RWPE2 (cell line): ENCODE data around the gene SUGCT.
"Not testable (repeated sequence)": the region's sequence is repeated elsewhere in the genome, so short reads cannot be mapped to it uniquely, and the experiment has no call there.

Source experiments
- ATAC-seq: fragments of 200-7000 bp; cut with Tn5 transposase; 3 replicates; pipeline ENCODE4 v1.9.1; 2021; ENCODE audit warnings: low read depth
- DNase-seq: peaks from one replicate; pipeline ENCODE4 v3.0.0-alpha.2; 2020; ENCODE audit warnings: low spot score
- H3K27ac ChIP-seq: fragments of 450-650 bp; 2 replicates; pipeline ENCODE4 v1.5.1; 2017; ENCODE audit warnings: mild to moderate bottlenecking; ENCODE audit not compliant: poor library complexity, severe bottlenecking
- H3K27me3 ChIP-seq: fragments of 250-450 bp; sonication (Bioruptor Pico); 2 replicates; pipeline ENCODE4 v1.5.1; 2021; ENCODE audit warnings: mild to moderate bottlenecking, moderate library complexity; ENCODE audit not compliant: insufficient read depth, poor library complexity, severe bottlenecking
- H3K36me3 ChIP-seq: fragments of 250-450 bp; sonication (Bioruptor Pico); 2 replicates; pipeline ENCODE4 v1.5.1; 2020; ENCODE audit warnings: low read depth, mild to moderate bottlenecking, moderate library complexity
- H3K4me1 ChIP-seq: fragments of 250-450 bp; sonication (Bioruptor Pico); 2 replicates; pipeline ENCODE4 v1.5.1; 2021; ENCODE audit warnings: mild to moderate bottlenecking, moderate library complexity; ENCODE audit not compliant: insufficient read depth, poor library complexity, severe bottlenecking
- H3K4me3 ChIP-seq: fragments of 250-450 bp; sonication (Bioruptor Pico); 2 replicates; pipeline ENCODE4 v1.5.1; 2021; ENCODE audit warnings: mild to moderate bottlenecking, moderate library complexity; ENCODE audit not compliant: severe bottlenecking
- H3K9me3 ChIP-seq: fragments of 250-450 bp; sonication (Bioruptor Pico); 2 replicates; pipeline ENCODE4 v1.5.1; 2021; ENCODE audit warnings: mild to moderate bottlenecking, moderate library complexity; ENCODE audit not compliant: severe bottlenecking
- CTCF ChIP-seq: fragments of 450-650 bp; IDR thresholded peaks from one replicate; pipeline ENCODE4 v1.5.1; 2017; ENCODE audit warnings: mild to moderate bottlenecking, moderate library complexity; ENCODE audit not compliant: poor library complexity, severe bottlenecking

Gene SUGCT

GRCh38 chr7:40649247-40649646, 514.4 kb downstream of the SUGCT start:
- H3K4me3 ChIP-seq, result no peak overlapping the region
- H3K36me3 ChIP-seq, result no peaks in the 10 kb centered on the region
- ATAC-seq, result no peak
- no peaks in the 10 kb centered on the region for H3K9me3 ChIP-seq
- no peak overlapping the region for H3K27ac ChIP-seq
- DNase-seq, result no peak
- no peaks in the 10 kb centered on the region for H3K27me3 ChIP-seq
- no peak for TF ChIP-seq CTCF
- no peaks in the 10 kb centered on the region for H3K4me1 ChIP-seq

- H3K27ac ChIP-seq, H3K9me3 ChIP-seq, H3K27me3 ChIP-seq, DNase-seq, H3K36me3 ChIP-seq, ATAC-seq, H3K4me3 ChIP-seq, H3K4me1 ChIP-seq: not testable (repeated sequence)
Measured at GRCh38 chr7:40650903-40651302, 516.1 kb downstream of the SUGCT start.

- no peaks in the 10 kb centered on the region for H3K36me3 ChIP-seq
- TF ChIP-seq CTCF, result no peak
- no peak overlapping the region for H3K4me3 ChIP-seq
- no peak for ATAC-seq
- no peak overlapping the region for H3K27ac ChIP-seq
- H3K4me1 ChIP-seq, result no peaks in the 10 kb centered on the region
- no peak for DNase-seq
- H3K9me3 ChIP-seq, result no peaks in the 10 kb centered on the region
- H3K27me3 ChIP-seq, result no peaks in the 10 kb centered on the region
Measured at GRCh38 chr7:40654171-40654570, 519.4 kb downstream of the SUGCT start.

GRCh38 chr7:40655426-40655825, 520.6 kb downstream of the SUGCT start:
- Histone ChIP-seq H3K9me3 (no peaks in the 10 kb centered on the region), H3K4me3 (no peak overlapping the region), H3K4me1 (no peaks in the 10 kb centered on the region), H3K27me3 (no peaks in the 10 kb centered on the region), H3K36me3 (no peaks in the 10 kb centered on the region), H3K27ac (no peak overlapping the region)
- TF ChIP-seq CTCF, result no peak
- DNase-seq, result no peak
- no peak for ATAC-seq

- H3K4me3 ChIP-seq, result no peak overlapping the region
- H3K36me3 ChIP-seq, result no peaks in the 10 kb centered on the region
- DNase-seq (no peak), ATAC-seq (no peak)
- no peaks in the 10 kb centered on the region for H3K4me1 ChIP-seq
- no peaks in the 10 kb centered on the region for H3K27me3 ChIP-seq
- H3K27ac ChIP-seq, result no peak overlapping the region
- TF ChIP-seq CTCF, result no peak
- H3K9me3 ChIP-seq, result no peaks in the 10 kb centered on the region
Measured at GRCh38 chr7:40656349-40656748, 521.5 kb downstream of the SUGCT start.

GRCh38 chr7:40658729-40659128, 523.9 kb downstream of the SUGCT start:
- no peaks in the 10 kb centered on the region for H3K4me1 ChIP-seq
- H3K36me3 ChIP-seq, result no peaks in the 10 kb centered on the region
- TF ChIP-seq CTCF, result no peak
- H3K4me3 ChIP-seq, result no peak overlapping the region
- no peaks in the 10 kb centered on the region for H3K27me3 ChIP-seq
- DNase-seq, result no peak
- no peaks in the 10 kb centered on the region for H3K9me3 ChIP-seq
- ATAC-seq, result no peak
- H3K27ac ChIP-seq, result no peak overlapping the region
